HL-60 (cell line): ENCODE data around the gene METTL9.
"Not testable (repeated sequence)": the region's sequence is repeated elsewhere in the genome, so short reads cannot be mapped to it uniquely, and the experiment has no call there.

Source experiments
- DNase-seq, 2 experiments: peaks; one replicate each; pipeline ENCODE4 v3.0.0-alpha.2; 2010 to 2020; ENCODE audit warnings: low read depth in 1 of 2, low spot score in 1 of 2
- H3K27ac ChIP-seq: fragments of 250-450 bp; sonication (Bioruptor Pico); replicated peaks from 2 replicates; pipeline ENCODE4 v1.5.1; 2020; ENCODE audit warnings: mild to moderate bottlenecking, moderate library complexity
- H3K27me3 ChIP-seq: fragments of 250-450 bp; sonication (Bioruptor Pico); 2 replicates; pipeline ENCODE4 v1.5.1; 2021; ENCODE audit warnings: mild to moderate bottlenecking, moderate library complexity; ENCODE audit not compliant: insufficient read depth, poor library complexity, severe bottlenecking
- H3K4me3 ChIP-seq: replicated peaks from 2 replicates; pipeline ENCODE4 v1.5.1; 2011; ENCODE audit warnings: mild to moderate bottlenecking, control low read depth, low read length; ENCODE audit not compliant: insufficient read depth
- CTCF ChIP-seq: IDR thresholded peaks from one replicate; pipeline ENCODE4 v1.5.1; 2011; ENCODE audit warnings: low read length, control low read depth, inconsistent platforms; ENCODE audit not compliant: insufficient read depth
- GABPA ChIP-seq: IDR thresholded peaks from 2 replicates; pipeline ENCODE4 v1.6.1; 2012; ENCODE audit warnings: low read depth
- POLR2AphosphoS5 ChIP-seq: IDR thresholded peaks from 2 replicates; pipeline ENCODE4 v1.6.1; 2012; ENCODE audit warnings: low read depth
- REST ChIP-seq: IDR thresholded peaks from 2 replicates; pipeline ENCODE4 v1.6.1; 2012; ENCODE audit warnings: low read depth; ENCODE audit not compliant: insufficient replicate concordance
- SPI1 ChIP-seq: IDR thresholded peaks from 2 replicates; pipeline ENCODE4 v1.6.1; 2012; ENCODE audit warnings: low read depth, mild to moderate bottlenecking, borderline replicate concordance

Gene METTL9

GRCh38 chr16:21554795-21555585, 44.4 kb upstream of the METTL9 start:
- no peak overlapping the region for H3K27ac ChIP-seq
- H3K27me3 ChIP-seq: no peaks in the 10 kb centered on the region
- peak; percentile 77 to 92 for DNase-seq
- TF ChIP-seq CTCF (peak; percentile 88), GABPA (no peak), REST (no peak), POLR2AphosphoS5 (peak; percentile 59; the same call in 1 of the 2 replicates), SPI1 (peak; percentile 74; the same call in 1 of the 2 replicates)
- no peak overlapping the region for H3K4me3 ChIP-seq

- H3K27ac ChIP-seq, DNase-seq, H3K27me3 ChIP-seq, H3K4me3 ChIP-seq: not testable (repeated sequence)
Observed at GRCh38 chr16:21555621-21556020, 43.8 kb upstream of the METTL9 start.

GRCh38 chr16:21556026-21556595, 43.3 kb upstream of the METTL9 start:
- H3K4me3 ChIP-seq, H3K27me3 ChIP-seq, H3K27ac ChIP-seq, DNase-seq: not testable (repeated sequence)

GRCh38 chr16:21556651-21557241, 42.6 kb upstream of the METTL9 start:
- not testable (repeated sequence) for H3K27me3 ChIP-seq

GRCh38 chr16:21560462-21560861, 38.9 kb upstream of the METTL9 start:
- no peak overlapping the region for H3K27ac ChIP-seq
- DNase-seq: no peak
- TF ChIP-seq REST (no peak), GABPA (no peak), CTCF (no peak), POLR2AphosphoS5 (no peak), SPI1 (no peak)
- no peaks in the 10 kb centered on the region for H3K27me3 ChIP-seq
- H3K4me3 ChIP-seq: no peak overlapping the region

More at GRCh38 chr16:21556651-21557241, 42.6 kb upstream of the METTL9 start:
- not testable (repeated sequence) for DNase-seq, H3K4me3 ChIP-seq, H3K27ac ChIP-seq
